ENCODE measurements around the gene SPAG16.

- TF ChIP-seq CTCF (conservative IDR thresholded peaks at IDR 0.05) (no peak), ZFX (IDR thresholded peaks at IDR 0.05) (no peak)
Observed at GRCh38 chr2:213763963-213764362, 479.7 kb downstream of the SPAG16 start.
